Forelimb muscle (tissue), 1 donor: ENCODE data around the gene GMPR2. TPM values are rescaled to one million over a fixed set of nuclear protein-coding genes. Genes with fewer than 3 reads are reported as not detected.

Source experiments
- DNase-seq: peaks from one replicate; pipeline ENCODE4 v3.0.0-alpha.2; 2013; ENCODE audit warnings: low read depth
- polyA plus RNA-seq: library from polyadenylated mRNA; unstranded; fragments of 120-200 nt; gene quantifications from one replicate; pipeline ENCODE4 v1.2.1, GENCODE V29; 2013; ENCODE audit not compliant: insufficient read length

GMPR2 gene
- polyA plus RNA-seq, 1 donor = 53.3 TPM

- no peak for DNase-seq
Observed at GRCh38 chr14:24266344-24267244, 33.9 kb downstream of the GMPR2 start.

GRCh38 chr14:24267516-24267915, 34.8 kb downstream of the GMPR2 start:
- DNase-seq = no peak

- DNase-seq = no peak
Observed at GRCh38 chr14:24268225-24268624, 35.5 kb downstream of the GMPR2 start.

- no peak for DNase-seq
Observed at GRCh38 chr14:24269368-24269767, 36.6 kb downstream of the GMPR2 start.

- no peak for DNase-seq
Observed at GRCh38 chr14:24269910-24270536, 37.3 kb downstream of the GMPR2 start.

- DNase-seq = no peak
Observed at GRCh38 chr14:24270537-24271133, 37.9 kb downstream of the GMPR2 start.

GRCh38 chr14:24271134-24271833, 38.6 kb downstream of the GMPR2 start, which contains the start of gene RABGGTA:
Gene RABGGTA, minus strand, starts transcription at chr14:24271597. Its CDS starts 482 bp downstream, at chr14:24271115.
- DNase-seq = peak; percentile 55

GRCh38 chr14:24271834-24272263, 39.1 kb downstream of the GMPR2 start:
- no peak for DNase-seq

GRCh38 chr14:24272467-24272866, 39.7 kb downstream of the GMPR2 start:
- no peak for DNase-seq

GRCh38 chr14:24273422-24273998, 40.8 kb downstream of the GMPR2 start:
- no peak for DNase-seq

- DNase-seq = no peak
Observed at GRCh38 chr14:24274101-24274543, 41.4 kb downstream of the GMPR2 start.

GRCh38 chr14:24277071-24277470, 44.3 kb downstream of the GMPR2 start:
- DNase-seq = no peak

- DNase-seq = no peak
Observed at GRCh38 chr14:24277606-24278321, 45.0 kb downstream of the GMPR2 start.

GRCh38 chr14:24278424-24278823, 45.7 kb downstream of the GMPR2 start:
- DNase-seq = no peak

GRCh38 chr14:24279301-24280186, 46.8 kb downstream of the GMPR2 start:
- no peak for DNase-seq

- DNase-seq = no peak
Observed at GRCh38 chr14:24280797-24281460, 48.2 kb downstream of the GMPR2 start.

- DNase-seq = no peak
Observed at GRCh38 chr14:24281636-24282035, 48.9 kb downstream of the GMPR2 start.

- DNase-seq = no peak
Observed at GRCh38 chr14:24282736-24283135, 50.0 kb downstream of the GMPR2 start.

GRCh38 chr14:24283796-24284460, 51.2 kb downstream of the GMPR2 start:
- no peak for DNase-seq
